ENCODE data around the gene PRR12. TPM values are rescaled to one million over a fixed set of nuclear protein-coding genes. Genes with fewer than 3 reads are reported as not detected.
"Not testable (repeated sequence)": the region's sequence is repeated elsewhere in the genome, so short reads cannot be mapped to it uniquely, and the experiment has no call there.

Gene PRR12
- polyA plus RNA-seq, 4 donors = 15.1 to 32.6 (median 26.6) TPM

DNA sequence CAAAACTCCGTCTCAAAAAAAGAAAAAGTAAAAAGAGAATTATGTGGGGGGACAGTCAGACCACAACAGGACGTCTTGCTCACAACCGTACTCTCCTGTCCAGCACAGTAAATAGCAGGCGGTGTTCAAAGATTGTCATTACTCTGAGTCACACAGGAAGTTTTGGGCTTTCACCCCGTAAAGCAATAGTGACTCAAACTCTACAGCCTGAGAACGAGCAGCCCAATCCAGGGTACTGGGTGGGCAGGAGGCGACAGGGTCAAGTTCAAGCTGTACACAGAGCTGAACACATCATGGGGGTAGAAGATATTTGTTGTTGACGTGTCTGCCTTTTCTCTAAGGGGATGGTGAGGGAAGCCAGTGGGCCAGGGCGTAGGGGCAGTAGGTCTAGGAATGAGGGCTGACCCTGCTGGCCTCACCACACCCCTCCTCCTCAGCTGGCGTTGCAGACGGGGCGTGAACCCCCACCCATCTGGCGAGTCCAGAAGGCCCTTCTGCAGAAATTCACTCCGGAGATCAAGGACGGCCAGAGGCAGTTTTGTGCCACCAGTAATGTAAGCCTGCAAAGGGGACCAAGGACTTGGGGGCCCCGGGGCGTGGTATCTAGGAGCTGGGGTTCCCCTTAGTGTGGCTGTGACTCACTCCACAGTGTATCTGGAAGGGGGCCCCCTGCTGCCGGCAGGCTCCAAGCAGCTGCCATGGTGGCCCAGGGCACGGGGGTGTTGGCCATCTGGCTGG, 23.3 kb downstream of the PRR12 start:
- DNase-seq (ENCODE audit: low read depth in 4 of 4, low spot score in 2 of 4) = no peak

DNA sequence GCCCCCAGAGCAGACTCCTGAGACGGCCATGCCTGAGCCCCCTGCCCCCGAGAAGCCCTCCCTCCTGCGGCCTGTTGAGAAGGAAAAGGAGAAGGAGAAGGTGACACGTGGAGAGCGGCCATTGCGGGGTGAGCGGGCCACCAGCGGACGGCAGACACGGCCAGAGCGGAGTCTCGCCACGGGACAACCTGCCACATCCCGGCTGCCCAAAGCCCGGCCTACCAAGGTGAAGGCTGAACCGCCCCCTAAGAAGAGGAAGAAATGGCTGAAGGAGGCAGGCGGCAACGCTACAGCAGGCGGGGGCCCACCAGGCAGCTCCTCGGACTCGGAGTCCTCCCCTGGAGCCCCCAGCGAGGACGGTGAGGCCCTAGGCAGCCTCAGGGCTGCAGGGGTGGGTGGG, 24.9 kb downstream of the PRR12 start:
- DNase-seq (ENCODE audit: low read depth in 4 of 4, low spot score in 2 of 4) = no peak

DNA sequence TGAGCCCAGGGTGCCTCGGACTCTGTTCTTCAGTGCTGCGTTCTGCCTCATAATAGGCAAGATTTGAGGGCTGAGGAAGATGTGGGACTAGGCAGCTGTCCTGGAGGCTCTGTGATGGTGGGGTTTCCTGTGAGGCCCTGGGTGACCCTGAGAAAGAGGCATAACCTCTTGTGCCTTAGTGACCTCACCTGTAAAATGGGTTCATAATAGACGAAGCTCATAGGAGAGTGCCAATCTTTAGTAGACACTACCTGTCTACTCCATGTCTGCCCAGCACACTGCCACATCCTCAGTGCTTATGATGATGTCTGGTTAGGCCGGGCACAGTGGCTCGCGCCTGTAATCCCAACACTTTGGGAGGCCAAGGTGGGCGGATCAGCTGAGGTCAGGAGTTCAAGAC, 25.6 kb downstream of the PRR12 start:
- DNase-seq (ENCODE audit: low read depth in 4 of 4, low spot score in 2 of 4) = no peak

DNA sequence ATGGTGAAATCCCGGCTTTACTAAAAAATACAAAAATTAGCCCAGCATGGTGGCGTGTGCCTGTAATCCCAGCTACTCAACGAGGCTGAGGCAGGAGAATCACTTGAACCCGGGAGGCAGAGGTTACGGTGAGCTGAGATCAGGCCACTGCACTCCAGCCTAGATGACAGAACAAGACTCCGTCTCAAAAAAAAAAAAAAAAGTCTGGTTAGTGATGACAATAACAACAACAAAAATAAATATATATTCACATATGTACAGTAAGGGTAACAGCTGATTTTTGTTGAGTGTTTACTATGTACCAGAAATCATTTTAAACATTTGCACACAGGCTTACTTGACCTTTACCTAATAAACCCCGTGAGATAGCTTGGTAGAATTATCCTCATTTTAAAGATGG, 26.0 kb downstream of the PRR12 start:
- DNase-seq (ENCODE audit: low read depth in 4 of 4, low spot score in 2 of 4) = no peak

DNA sequence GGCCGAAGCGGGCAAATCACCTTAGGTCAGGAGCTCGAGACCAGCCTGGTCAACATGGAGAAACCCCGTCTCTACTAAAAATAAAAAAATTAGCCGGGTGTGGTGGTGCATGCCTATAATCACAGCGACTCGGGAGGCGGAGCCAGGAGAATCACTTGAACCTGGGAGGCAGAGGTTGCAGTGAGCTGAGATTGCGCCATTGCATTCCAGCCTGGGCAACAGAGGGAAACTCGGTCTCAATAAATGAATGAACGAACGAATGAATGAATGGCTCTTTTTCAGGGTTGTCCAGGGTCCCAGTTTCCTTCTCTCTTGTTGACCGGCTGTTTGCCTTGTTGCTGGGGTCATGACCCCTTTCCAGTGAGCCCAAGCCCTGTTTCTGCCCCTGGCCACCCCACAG, 26.9 kb downstream of the PRR12 start:
- DNase-seq (ENCODE audit: low read depth in 4 of 4, low spot score in 2 of 4) = not testable (repeated sequence)

DNA sequence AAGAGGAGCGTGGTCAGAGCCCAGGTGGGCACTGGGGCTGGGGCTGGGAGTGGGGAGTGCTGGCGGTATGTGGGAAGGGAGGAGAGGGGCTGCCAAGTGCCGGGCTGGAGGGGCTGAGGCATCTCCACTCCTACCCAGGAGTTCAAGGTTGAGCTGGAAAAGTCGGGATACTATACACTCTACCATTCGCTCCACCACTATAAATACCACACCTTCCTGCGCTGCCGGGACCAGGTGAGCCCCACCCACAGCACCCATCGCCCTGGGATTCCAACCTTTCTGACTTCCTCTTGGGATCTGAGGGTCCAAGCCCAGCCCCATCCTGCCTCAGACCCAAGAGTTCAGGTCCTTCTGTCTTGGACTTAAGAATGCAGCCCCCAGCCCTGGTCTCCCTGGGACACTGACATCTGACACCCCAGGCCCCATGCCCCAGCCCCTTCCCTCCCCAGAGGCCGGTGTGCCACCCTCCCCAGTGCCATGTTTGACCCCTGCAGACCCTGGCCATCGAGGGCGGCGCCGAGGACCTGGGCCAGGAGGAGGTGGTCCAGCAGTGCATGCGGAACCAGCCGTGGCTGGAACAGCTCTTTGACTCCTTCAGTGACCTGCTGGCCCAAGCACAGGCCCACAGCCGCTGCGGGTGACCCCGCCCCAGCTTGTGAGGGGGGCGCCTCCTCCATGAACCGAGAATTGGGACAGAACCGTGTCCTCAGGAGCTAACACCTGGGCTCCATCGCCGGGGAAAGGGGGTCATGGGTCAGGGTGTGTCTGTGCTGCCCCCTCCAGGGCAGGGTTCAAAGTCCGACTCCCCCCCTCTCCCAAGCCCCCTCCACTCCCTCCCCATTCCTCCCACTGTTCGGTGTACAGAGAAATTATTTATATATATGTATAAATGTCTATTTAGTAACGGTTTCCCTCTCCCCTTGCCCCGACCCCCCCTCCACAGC, 34.3 kb downstream of the PRR12 start:
- DNase-seq (ENCODE audit: low read depth in 4 of 4, low spot score in 2 of 4) = no peak

DNA sequence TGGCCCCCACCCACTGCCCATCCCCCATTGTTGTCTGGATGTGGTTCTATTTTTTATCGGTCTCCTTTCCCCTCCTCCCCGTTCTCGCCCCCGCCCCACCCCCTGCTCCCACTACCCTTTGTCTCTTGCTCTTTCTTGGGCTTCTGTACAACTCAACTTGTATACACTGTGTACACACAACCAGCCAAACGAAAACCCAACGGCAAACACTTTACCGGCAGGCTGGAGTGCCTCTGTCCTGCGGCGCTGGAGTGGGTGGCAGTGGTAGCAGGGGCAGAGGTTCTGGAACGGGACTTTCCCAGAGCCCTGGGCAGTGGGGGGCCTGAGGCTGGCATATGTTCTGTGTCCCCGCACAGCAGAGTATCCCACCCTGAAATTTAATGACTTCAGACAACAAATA, 35.2 kb downstream of the PRR12 start:
- no peak for DNase-seq (ENCODE audit: low read depth in 4 of 4, low spot score in 2 of 4)

DNA sequence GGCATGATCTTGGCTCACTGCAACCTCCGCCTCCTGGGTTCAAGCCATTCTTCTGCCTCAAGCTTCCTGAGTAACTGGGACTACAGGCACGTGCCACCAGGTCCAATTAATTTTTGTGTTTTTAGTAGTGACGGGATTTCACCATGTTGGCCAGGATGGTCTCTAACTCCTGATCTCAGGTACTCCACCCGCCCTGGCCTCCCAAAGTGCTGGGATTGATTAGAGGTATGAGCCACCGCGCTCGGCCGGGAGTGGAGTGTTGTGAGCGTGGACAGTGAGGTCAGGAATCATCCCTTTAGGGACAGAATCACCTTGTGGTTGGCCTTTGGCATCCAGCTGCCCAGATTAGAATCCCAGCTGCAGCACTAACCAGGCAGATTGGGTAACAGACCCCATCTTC, 38.7 kb downstream of the PRR12 start:
- DNase-seq (ENCODE audit: low read depth in 4 of 4, low spot score in 2 of 4) = no peak

DNA sequence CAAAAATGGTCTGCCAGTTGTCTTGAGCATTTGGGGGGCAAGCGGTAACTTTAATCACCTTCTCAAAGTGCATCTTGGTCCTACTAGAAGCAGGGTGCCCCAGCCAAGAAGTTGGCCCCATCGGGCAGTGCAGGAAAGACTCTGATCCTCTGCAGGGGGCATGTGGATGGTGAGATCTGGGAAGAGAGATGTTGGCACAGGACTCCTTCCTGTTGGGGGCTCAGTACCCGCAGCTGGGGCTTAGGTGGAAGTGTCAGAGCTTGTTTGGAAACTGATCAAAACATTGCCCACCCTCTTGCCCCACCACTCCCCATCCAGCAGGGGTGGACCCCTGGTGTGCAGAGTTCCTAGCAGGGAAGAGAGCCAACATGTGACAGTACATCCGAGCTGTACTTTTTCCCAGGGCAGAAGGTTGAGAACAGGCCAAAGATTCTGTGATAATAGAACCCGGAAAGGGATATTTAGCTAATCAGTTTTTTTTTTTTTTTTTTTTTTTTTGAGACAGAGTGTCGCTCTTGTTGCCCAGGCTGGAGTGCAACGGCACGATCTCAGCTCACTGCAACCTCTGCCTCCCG, 40.1 kb downstream of the PRR12 start:
- DNase-seq (ENCODE audit: low read depth in 4 of 4, low spot score in 2 of 4) = no peak

DNA sequence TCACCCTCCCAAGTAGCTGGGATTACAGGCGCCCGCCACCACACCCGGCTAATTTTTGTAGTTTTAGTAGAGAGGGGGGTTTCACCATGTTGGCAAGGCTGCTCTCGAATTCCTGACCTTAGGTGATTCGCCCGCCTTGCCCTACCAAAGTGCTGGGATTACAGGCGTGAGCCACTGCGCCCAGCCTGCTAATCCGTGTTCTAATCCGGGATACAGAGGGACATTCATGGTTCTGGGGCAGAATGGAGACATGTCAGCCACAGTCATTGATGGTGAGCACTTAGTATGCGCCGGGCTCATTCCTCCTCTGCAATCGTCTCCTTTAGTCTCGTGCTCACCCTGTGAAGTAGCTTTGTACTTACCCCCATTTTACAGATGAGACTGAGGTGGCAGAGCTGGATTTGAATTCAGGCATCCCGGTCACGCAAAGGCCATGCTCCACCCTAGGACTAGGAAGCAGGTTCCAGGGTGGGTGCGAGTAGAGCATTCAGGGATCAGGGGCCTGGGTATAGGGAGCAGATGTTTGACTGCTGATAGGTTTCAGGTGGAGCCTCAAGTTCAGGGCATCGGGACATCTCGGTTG, 40.7 kb downstream of the PRR12 start:
- no peak for DNase-seq (ENCODE audit: low read depth in 4 of 4, low spot score in 2 of 4)

DNA sequence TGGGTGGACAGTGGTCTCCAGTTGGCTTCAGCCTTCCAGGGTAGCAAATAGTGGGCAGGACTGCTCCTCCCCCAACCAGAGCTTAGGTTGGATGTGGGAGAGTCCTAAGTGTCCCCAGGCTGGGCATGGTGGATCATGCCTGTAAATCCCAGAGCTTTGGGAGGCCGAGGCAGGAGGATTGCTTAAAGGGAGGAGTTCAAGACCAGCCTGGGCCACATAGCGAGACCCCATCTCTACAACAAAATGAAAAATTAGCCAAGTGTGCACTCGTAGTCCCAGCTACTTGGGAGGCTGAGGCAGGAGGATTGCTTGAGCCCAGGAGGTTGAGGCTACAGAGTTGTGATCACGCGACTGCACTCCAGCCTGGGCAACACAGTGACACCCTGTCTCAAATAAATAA, 41.6 kb downstream of the PRR12 start:
- no peak for DNase-seq (ENCODE audit: low read depth in 4 of 4, low spot score in 2 of 4)

DNA sequence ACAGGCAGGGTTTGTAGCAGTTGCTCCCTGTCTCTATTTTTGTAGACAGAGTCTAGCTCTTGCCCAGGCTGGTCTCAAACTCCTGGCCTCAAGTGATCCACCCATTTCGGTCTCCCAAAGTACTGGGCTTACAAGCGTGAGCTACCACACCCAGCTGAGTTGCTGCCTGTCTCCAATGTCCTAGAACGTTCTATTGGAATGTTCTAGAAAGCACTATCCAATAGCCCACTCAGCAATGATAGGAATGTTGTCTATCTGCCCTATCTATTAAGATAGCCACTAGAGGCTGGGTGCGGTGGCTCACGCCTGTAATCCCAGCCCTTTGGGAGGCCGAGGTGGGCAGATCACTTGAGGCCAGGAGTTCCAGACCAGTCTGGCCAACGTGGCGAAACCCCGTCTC, 42.3 kb downstream of the PRR12 start:
- not testable (repeated sequence) for DNase-seq (ENCODE audit: low read depth in 4 of 4, low spot score in 2 of 4)

DNA sequence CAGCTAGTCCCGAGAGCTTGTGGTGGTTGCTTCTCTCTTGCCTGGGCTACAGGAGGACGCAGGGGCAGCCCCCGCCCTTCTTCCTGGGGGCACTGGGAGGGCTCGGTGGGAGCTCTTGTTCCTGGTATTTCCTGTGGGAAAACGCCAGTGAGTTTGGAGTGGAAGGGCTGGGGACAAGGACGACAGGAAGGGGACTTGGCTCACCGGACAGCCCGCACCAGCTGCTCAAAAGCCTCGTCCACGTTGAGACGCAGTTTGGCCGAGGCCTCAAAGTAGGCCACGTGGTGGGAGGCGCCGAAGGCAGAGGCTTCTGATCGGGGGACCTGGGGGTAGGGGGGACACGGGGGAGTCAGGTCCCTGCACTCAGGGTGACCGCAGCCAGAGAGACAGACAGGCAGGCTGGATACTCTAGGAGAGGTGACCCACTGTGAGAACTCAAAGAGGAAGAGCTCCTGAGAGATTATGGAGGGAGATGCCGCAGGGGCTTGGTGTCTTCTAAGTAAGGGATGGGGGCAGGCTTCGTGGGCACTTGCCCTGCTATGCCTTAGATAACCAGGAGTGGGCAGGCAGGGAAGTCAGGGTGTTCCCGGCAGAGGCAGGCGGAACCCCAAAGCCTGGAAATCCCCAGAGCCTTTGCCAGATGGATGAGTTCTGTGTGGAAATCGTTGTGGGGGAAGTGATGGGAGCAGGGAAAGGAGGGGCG, 44.7 kb downstream of the PRR12 start:
- DNase-seq (ENCODE audit: low read depth in 4 of 4, low spot score in 2 of 4) = no peak

DNA sequence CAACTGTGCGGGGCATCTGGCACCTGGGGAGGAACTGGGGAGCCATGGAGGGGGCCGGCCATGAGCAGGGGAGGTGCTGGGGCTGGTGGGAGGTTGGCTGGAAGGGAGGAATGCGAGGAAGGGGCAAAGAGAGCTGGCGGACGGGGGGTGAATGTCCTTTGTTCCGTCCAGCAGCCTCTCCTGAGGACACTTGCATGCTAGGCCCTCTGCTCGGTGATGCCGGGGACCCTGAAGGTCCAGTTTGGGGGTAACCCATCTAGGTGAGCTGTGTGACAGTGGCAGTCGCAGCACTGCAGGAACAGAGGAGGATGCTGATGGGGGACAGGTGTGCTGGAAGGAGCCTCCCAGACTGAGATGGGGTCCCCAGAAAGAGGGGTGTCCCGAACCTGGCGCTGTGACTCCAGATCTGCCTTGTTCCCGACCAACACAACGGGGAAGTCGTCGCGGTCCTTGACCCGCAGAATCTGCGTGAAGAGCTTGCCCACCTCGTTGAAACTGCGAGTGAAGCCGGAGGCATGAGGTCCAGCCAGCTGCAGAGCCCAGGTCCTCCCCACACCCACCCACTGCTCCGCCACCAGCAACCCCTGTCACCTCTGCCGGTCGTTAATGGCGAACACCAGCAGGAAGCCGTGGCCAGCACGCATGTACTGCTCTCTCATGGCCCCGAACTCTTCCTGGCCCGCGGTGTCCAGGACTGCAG, 45.4 kb downstream of the PRR12 start:
- no peak for DNase-seq (ENCODE audit: low read depth in 4 of 4, low spot score in 2 of 4)

DNA sequence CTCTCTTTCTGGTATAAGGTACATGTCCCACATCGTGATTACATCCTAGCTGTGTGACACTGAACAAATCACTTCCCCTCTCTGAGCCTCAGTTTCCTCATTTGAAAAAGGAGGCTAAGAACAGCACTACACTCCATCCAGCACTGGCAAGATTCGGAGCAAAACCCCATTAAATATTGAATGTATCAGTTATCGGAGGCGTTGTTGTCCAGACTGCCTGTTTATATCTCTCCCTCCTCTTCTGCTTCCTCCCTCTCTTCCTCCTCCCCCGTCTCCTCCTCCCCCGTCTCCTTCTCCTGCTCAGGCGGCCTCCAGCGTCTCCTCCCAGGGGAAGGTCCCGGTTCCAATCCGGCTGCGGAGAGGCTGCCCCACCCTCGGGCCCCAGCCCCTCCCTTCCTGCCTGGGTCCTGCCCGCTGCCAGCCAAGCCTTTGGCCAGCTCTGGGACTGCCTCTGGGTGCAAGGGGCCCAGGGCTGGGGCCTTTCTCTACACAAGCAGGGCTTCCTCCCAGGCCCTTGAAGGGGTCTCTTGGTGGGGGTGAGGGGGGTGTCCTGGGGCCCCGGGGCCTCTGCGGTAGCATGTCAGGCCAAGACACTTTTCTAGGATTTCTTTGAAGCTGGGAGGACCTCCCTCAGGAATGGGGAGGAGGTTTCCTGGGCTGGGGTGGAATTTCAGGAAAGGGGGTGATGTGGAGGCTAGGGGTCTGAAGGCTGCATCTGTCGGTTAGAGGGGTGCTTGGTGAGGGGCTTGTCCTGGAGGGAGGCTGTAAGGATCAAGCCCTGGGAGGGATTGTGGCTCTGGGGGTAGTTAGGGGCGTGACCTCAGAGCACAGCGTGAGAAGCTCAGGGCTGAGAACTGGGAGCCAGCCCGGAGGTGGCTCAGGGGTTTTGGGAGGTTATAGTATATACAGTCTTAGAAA, 47.1 kb downstream of the PRR12 start:
- no peak for DNase-seq (ENCODE audit: low read depth in 4 of 4, low spot score in 2 of 4)

DNA sequence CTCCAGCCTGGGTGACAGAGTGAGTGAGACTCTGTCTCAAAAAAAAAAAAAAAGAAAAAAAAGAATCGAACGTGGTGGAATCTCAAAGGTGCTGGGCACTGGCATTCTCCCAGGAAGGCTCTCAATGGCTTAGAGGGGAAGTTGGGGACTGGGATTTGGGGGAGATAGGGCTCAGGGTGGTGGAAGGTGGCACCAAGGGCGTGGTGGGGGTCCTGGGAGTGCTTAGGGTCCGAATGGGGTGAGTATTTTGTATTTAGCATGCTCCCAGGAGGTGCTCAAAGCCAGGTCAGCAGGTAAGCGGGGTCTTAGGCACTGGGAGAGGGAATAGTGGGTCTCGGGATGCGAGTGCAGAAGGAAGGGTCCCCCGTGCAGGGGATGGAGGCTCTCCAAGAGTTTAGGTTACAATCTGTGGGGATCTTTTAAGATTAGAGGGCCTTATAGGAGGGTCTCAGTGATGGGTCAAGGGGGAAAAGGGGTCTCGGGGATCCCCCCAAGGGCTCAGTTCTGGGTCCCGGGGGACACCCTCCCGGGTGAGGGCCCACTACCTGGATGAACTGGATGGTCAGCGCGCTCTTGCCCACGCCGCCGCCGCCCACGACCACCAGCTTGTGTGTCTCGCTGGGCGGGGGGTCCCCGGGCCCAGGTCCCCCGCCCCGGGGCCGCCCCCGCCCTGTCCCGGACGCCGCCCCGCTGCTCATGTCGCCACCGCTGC, 48.6 kb downstream of the PRR12 start:
- no peak for DNase-seq (ENCODE audit: low read depth in 4 of 4, low spot score in 2 of 4)

DNA sequence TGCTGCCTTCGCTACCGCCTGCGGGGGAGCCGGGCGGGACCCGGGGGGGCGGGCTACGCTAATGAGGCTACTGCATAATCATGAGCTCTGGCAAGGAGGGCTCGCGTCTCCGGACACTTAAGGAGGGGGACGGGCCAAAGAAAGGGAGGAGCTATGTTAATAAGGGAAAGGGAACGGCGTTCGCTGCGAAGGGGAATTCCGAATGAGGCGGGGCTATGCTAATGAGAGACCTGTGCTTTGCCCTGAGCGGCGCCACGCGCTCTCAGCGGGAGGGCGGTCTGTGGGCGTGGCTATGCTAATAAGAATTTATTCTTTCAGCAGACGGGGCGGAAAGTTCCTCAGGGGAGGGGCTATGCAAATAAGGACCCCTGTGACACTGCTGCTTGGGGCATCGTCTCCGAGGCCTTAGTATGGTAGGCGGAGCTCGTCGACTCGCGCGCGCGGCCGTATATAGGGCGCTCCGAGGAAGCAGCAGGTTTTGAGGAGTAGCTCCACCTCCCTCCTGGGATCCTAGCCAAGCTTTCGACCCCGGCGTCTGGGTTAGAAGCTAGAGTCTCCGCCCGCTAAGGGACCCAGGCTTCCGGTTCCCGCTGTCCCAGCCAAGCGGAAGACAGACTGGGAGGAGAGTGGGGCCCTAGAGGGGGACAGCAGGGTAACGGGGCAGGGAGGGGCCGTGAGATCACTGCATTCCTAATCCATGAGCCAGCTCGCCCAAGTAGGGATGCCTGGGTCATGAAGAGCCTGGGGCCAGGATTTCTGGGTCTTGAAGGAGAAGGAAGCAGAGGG, 49.3 kb downstream of the PRR12 start, which contains the start of gene RRAS:
RRAS (minus strand) TSS at position 31 of the 786 bp plus-strand sequence. CDS start 45 bp downstream, outside the sequence.
- peak; percentile 96 to 100 (median 100) for DNase-seq (ENCODE audit: low read depth in 4 of 4, low spot score in 2 of 4)
